ENCODE data around the gene COL11A2. TPM values are rescaled to one million over a fixed set of nuclear protein-coding genes. Genes with fewer than 3 reads are reported as not detected.

Gene COL11A2
- polyA plus RNA-seq, 1 donor = 41.7 TPM

GRCh38 chr6:33117811-33118277 lies 74.4 kb downstream of the COL11A2 start:
- DNase-seq (ENCODE audit: low read depth) = no peak

- no peak for DNase-seq (ENCODE audit: low read depth)
Observed at GRCh38 chr6:33116841-33117711, 75.2 kb downstream of the COL11A2 start.

- DNase-seq (ENCODE audit: low read depth) = no peak
Observed at GRCh38 chr6:33116417-33116816, 75.8 kb downstream of the COL11A2 start.

- DNase-seq (ENCODE audit: low read depth) = no peak
Observed at GRCh38 chr6:33114406-33114805, 77.9 kb downstream of the COL11A2 start.

GRCh38 chr6:33113755-33114154 lies 78.5 kb downstream of the COL11A2 start:
- no peak for DNase-seq (ENCODE audit: low read depth)

Other genes starting within 250 kb of the COL11A2 start
- 12.6 TPM for gene HLA-DMA, start 239.4 kb downstream of the COL11A2 start, polyA plus RNA-seq (ENCODE audit: insufficient read length)
- gene BRD2, start 223.9 kb downstream of the COL11A2 start, polyA plus RNA-seq (ENCODE audit: insufficient read length) = 150 TPM
- 0.56 TPM for gene HLA-DOA, start 182.9 kb downstream of the COL11A2 start, polyA plus RNA-seq (ENCODE audit: insufficient read length)
- 15.1 TPM for gene HLA-DPA1, start 118.8 kb downstream of the COL11A2 start, polyA plus RNA-seq (ENCODE audit: insufficient read length)
- 9.5 TPM for gene HLA-DPB1, start 116.5 kb downstream of the COL11A2 start, polyA plus RNA-seq (ENCODE audit: insufficient read length)
- gene RXRB, start 8.2 kb upstream of the COL11A2 start, polyA plus RNA-seq (ENCODE audit: insufficient read length) = 40.7 TPM
- gene SLC39A7, start 8.4 kb upstream of the COL11A2 start, polyA plus RNA-seq (ENCODE audit: insufficient read length) = 75.0 TPM
- gene HSD17B8, start 12.2 kb upstream of the COL11A2 start, polyA plus RNA-seq (ENCODE audit: insufficient read length) = 11.6 TPM
- 29.4 TPM for gene RING1, start 16.0 kb upstream of the COL11A2 start, polyA plus RNA-seq (ENCODE audit: insufficient read length)
- gene VPS52, start 79.4 kb upstream of the COL11A2 start, polyA plus RNA-seq (ENCODE audit: insufficient read length) = 45.3 TPM
- 4,951 TPM for gene RPS18, start 79.6 kb upstream of the COL11A2 start, polyA plus RNA-seq (ENCODE audit: insufficient read length)
- gene B3GALT4, start 84.7 kb upstream of the COL11A2 start, polyA plus RNA-seq (ENCODE audit: insufficient read length) = 1.6 TPM
- gene WDR46, start 96.8 kb upstream of the COL11A2 start, polyA plus RNA-seq (ENCODE audit: insufficient read length) = 52.7 TPM
- 43.7 TPM for gene PFDN6, start 97.1 kb upstream of the COL11A2 start, polyA plus RNA-seq (ENCODE audit: insufficient read length)
- gene RGL2, start 106.5 kb upstream of the COL11A2 start, polyA plus RNA-seq (ENCODE audit: insufficient read length) = 54.4 TPM
- gene TAPBP, start 121.6 kb upstream of the COL11A2 start, polyA plus RNA-seq (ENCODE audit: insufficient read length) = 20.3 TPM
- 13.4 TPM for gene ZBTB22, start 125.3 kb upstream of the COL11A2 start, polyA plus RNA-seq (ENCODE audit: insufficient read length)
- gene DAXX, start 130.5 kb upstream of the COL11A2 start, polyA plus RNA-seq (ENCODE audit: insufficient read length) = 29.5 TPM
- gene KIFC1, start 199.4 kb upstream of the COL11A2 start, polyA plus RNA-seq (ENCODE audit: insufficient read length) = 18.0 TPM
- gene PHF1, start 218.5 kb upstream of the COL11A2 start, polyA plus RNA-seq (ENCODE audit: insufficient read length) = 48.4 TPM
- gene CUTA, start 225.6 kb upstream of the COL11A2 start, polyA plus RNA-seq (ENCODE audit: insufficient read length) = 123 TPM
- gene SYNGAP1, start 227.6 kb upstream of the COL11A2 start, polyA plus RNA-seq (ENCODE audit: insufficient read length) = 28.1 TPM

Data from forelimb muscle (tissue), 1 donor.